NCI-H524 (cell line): ENCODE results near the gene CCZ1B.
"Not testable (repeated sequence)": the region's sequence is repeated elsewhere in the genome, so short reads cannot be mapped to it uniquely, and the experiment has no call there.

Source experiments
- DNase-seq, 2 experiments: peaks; one replicate each; lab custom pipeline; 2025; lab: John Stamatoyannopoulos, UW

The CCZ1B gene

GRCh38 chr7:6826151-6826550, at the start of gene CCZ1B:
Gene CCZ1B, minus strand, starts transcription at chr7:6826275. Its CDS starts 78 bp downstream, at chr7:6826197.
- DNase-seq: peak; percentile 7 to 68

- not testable (repeated sequence) for DNase-seq
Observed at GRCh38 chr7:6875022-6875421, 48.9 kb upstream of the CCZ1B start.

GRCh38 chr7:6872246-6872945, 46.3 kb upstream of the CCZ1B start:
- not testable (repeated sequence) for DNase-seq

- not testable (repeated sequence) for DNase-seq
Observed at GRCh38 chr7:6871421-6872144, 45.5 kb upstream of the CCZ1B start.

GRCh38 chr7:6864751-6865150, 38.7 kb upstream of the CCZ1B start:
- not testable (repeated sequence) for DNase-seq

GRCh38 chr7:6864188-6864587, 38.1 kb upstream of the CCZ1B start:
- DNase-seq: not testable (repeated sequence)

- not testable (repeated sequence) for DNase-seq
Observed at GRCh38 chr7:6862876-6863275, 36.8 kb upstream of the CCZ1B start.

- peak in 1 of 2 experiments; percentile 37 for DNase-seq
Observed at GRCh38 chr7:6857721-6858314, 31.7 kb upstream of the CCZ1B start.

- DNase-seq: not testable (repeated sequence)
Observed at GRCh38 chr7:6855563-6856131, 29.6 kb upstream of the CCZ1B start.

- not testable (repeated sequence) for DNase-seq
Observed at GRCh38 chr7:6854747-6855562, 28.9 kb upstream of the CCZ1B start.

GRCh38 chr7:6853681-6854080, 27.6 kb upstream of the CCZ1B start:
- not testable (repeated sequence) for DNase-seq

GRCh38 chr7:6849127-6849526, 23.1 kb upstream of the CCZ1B start:
- not testable (repeated sequence) for DNase-seq

GRCh38 chr7:6847751-6848150, 21.7 kb upstream of the CCZ1B start:
- not testable (repeated sequence) for DNase-seq

- DNase-seq: not testable (repeated sequence)
Observed at GRCh38 chr7:6845971-6846449, 19.9 kb upstream of the CCZ1B start.

- not testable (repeated sequence) for DNase-seq
Observed at GRCh38 chr7:6843654-6844053, 17.6 kb upstream of the CCZ1B start.

- not testable (repeated sequence) for DNase-seq
Observed at GRCh38 chr7:6843092-6843491, 17.0 kb upstream of the CCZ1B start.

GRCh38 chr7:6842278-6842921, 16.3 kb upstream of the CCZ1B start:
- not testable (repeated sequence) for DNase-seq

- DNase-seq: not testable (repeated sequence)
Observed at GRCh38 chr7:6837081-6837480, 11.0 kb upstream of the CCZ1B start.

GRCh38 chr7:6835521-6835920, 9.4 kb upstream of the CCZ1B start:
- DNase-seq: peak in 1 of 2 experiments; percentile 12

GRCh38 chr7:6833636-6834035, 7.6 kb upstream of the CCZ1B start:
- DNase-seq: no peak
